K562 (cell line): ENCODE results near the gene CPED1. TPM values are rescaled to one million over a fixed set of nuclear protein-coding genes. Genes with fewer than 3 reads are reported as not detected.

Experiments used
- BMI1 ChIP-seq: fragments of 150-350 bp; IDR thresholded peaks from 2 replicates; pipeline ENCODE4 v1.6.1; 2014; ENCODE audit warnings: low read length
- ETS2 ChIP-seq: IDR thresholded peaks from 2 replicates; pipeline ENCODE4 v1.6.1; 2016; ENCODE audit warnings: borderline replicate concordance, missing genetic modification characterization, mild to moderate bottlenecking, moderate library complexity, missing compliant biosample characterization; ENCODE audit not compliant: poor library complexity, severe bottlenecking
- FOXP1 ChIP-seq: sonication (generic); formaldehyde crosslinking; IDR thresholded peaks from 2 replicates; pipeline ENCODE4 v1.8.0; 2022; ENCODE audit warnings: mild to moderate bottlenecking, missing genetic modification reagents
- HDAC6 ChIP-seq: IDR thresholded peaks from 2 replicates; pipeline ENCODE4 v1.6.1; 2012; ENCODE audit warnings: low read depth, mild to moderate bottlenecking, control low read depth, inconsistent platforms, low read length, moderate library complexity
- HNRNPLL ChIP-seq: fragments of 200-400 bp; formaldehyde crosslinking; IDR thresholded peaks from 2 replicates; pipeline ENCODE4 v1.6.1; 2017; ENCODE audit warnings: low read length, low read depth, mild to moderate bottlenecking; ENCODE audit not compliant: poor library complexity, severe bottlenecking
- JUNB ChIP-seq: fragments of 450-650 bp; formaldehyde crosslinking; conservative IDR thresholded peaks from 2 replicates; pipeline ENCODE4 v1.4.0; 2020; ENCODE audit warnings: mild to moderate bottlenecking
- KHSRP ChIP-seq: fragments of 450-650 bp; IDR thresholded peaks from 2 replicates; pipeline ENCODE4 v1.6.1; 2017
- MECOM ChIP-seq: fragments of 250-450 bp; sonication (Bioruptor Pico); IDR thresholded peaks from 2 replicates; pipeline ENCODE4 v1.8.0; 2022; ENCODE audit warnings: inconsistent platforms
- NCOR1 ChIP-seq: fragments of 450-650 bp; IDR thresholded peaks from 2 replicates; pipeline ENCODE4 v1.6.1; 2016; ENCODE audit warnings: mild to moderate bottlenecking, moderate library complexity
- NEUROD1 ChIP-seq: fragments of 150-350 bp; IDR thresholded peaks from 2 replicates; pipeline ENCODE4 v1.6.1; 2014; ENCODE audit warnings: borderline replicate concordance, low read length, low read depth; ENCODE audit not compliant: partially characterized antibody
- NFIX ChIP-seq: fragments of 250-450 bp; sonication (Bioruptor Pico); IDR thresholded peaks from 2 replicates; pipeline ENCODE4 v1.4.0; 2020; ENCODE audit warnings: low read depth, mild to moderate bottlenecking, moderate library complexity
- NR0B1 ChIP-seq: fragments of 450-650 bp; IDR thresholded peaks from one replicate; pipeline ENCODE4 v1.6.1; 2018; ENCODE audit warnings: mild to moderate bottlenecking, moderate library complexity; ENCODE audit not compliant: partially characterized antibody
- PHF21A ChIP-seq: fragments of 450-650 bp; IDR thresholded peaks from 2 replicates; pipeline ENCODE4 v1.6.1; 2017; ENCODE audit warnings: low read depth, borderline replicate concordance
- POLR2AphosphoS5 ChIP-seq: IDR thresholded peaks from 2 replicates; pipeline ENCODE4 v1.6.1; 2011; ENCODE audit warnings: mild to moderate bottlenecking, low read depth, low read length, moderate library complexity; ENCODE audit not compliant: control insufficient read depth, insufficient read depth
- PTBP1 ChIP-seq: fragments of 200-400 bp; formaldehyde crosslinking; IDR thresholded peaks from 2 replicates; pipeline ENCODE4 v1.6.1; 2017; ENCODE audit warnings: low read depth, low read length
- SIX5 ChIP-seq, 2 experiments: IDR thresholded peaks; 2 replicates each; pipeline ENCODE4 v1.6.1; 2011; ENCODE audit warnings: low read length in 2 of 2, borderline replicate concordance in 1 of 2, low read depth in 1 of 2, mild to moderate bottlenecking in 1 of 2, moderate library complexity in 1 of 2; ENCODE audit not compliant: insufficient read depth in 1 of 2
- SMAD3 ChIP-seq: fragments of 450-650 bp; formaldehyde crosslinking; conservative IDR thresholded peaks from 2 replicates; pipeline ENCODE4 v1.4.0; 2020; ENCODE audit warnings: mild to moderate bottlenecking
- SRSF3 ChIP-seq: fragments of 200-400 bp; formaldehyde crosslinking; IDR thresholded peaks from 2 replicates; pipeline ENCODE4 v1.6.1; 2016; ENCODE audit warnings: mild to moderate bottlenecking, low read length, moderate library complexity; ENCODE audit not compliant: insufficient read depth
- SRSF9 ChIP-seq: fragments of 200-400 bp; formaldehyde crosslinking; IDR thresholded peaks from 2 replicates; pipeline ENCODE4 v1.6.1; 2017; ENCODE audit warnings: low read depth, low read length, borderline replicate concordance
- THRAP3 ChIP-seq: fragments of 450-650 bp; IDR thresholded peaks from 2 replicates; pipeline ENCODE4 v1.6.1; 2016; ENCODE audit warnings: mild to moderate bottlenecking, inconsistent platforms, borderline replicate concordance
- ZBTB5 ChIP-seq: fragments of 450-650 bp; IDR thresholded peaks from 2 replicates; pipeline ENCODE4 v1.6.1; 2017; ENCODE audit warnings: antibody characterized with exemption
- ZBTB9 ChIP-seq: fragments of 450-650 bp; formaldehyde crosslinking; IDR thresholded peaks from 2 replicates; pipeline ENCODE4 v1.4.0; 2020; ENCODE audit warnings: mild to moderate bottlenecking, moderate library complexity
- ZNF134 ChIP-seq: fragments of 250-450 bp; sonication (Bioruptor Pico); conservative IDR thresholded peaks from 2 replicates; pipeline ENCODE4 v1.4.0; 2020
- ZNF197 ChIP-seq: fragments of 200-800 bp; sonication (Bioruptor generic); IDR thresholded peaks from 2 replicates; pipeline ENCODE4 v1.6.1; 2016; ENCODE audit warnings: low read depth, missing genetic modification characterization, missing compliant biosample characterization
- ZNF212 ChIP-seq: fragments of 450-650 bp; formaldehyde crosslinking; IDR thresholded peaks from 2 replicates; pipeline ENCODE4 v1.4.0; 2020; ENCODE audit warnings: mild to moderate bottlenecking
- ZNF695 ChIP-seq: fragments of 450-650 bp; formaldehyde crosslinking; IDR thresholded peaks from 2 replicates; pipeline ENCODE4 v1.4.0; 2020; ENCODE audit warnings: mild to moderate bottlenecking, moderate library complexity
- polyA plus RNA-seq, 8 experiments: library from polyadenylated mRNA; depleted of rRNA in 4 of 8; stranded (reverse) in 5 of 8; unstranded in 3 of 8; fragments of >200 nt; fragmentation: Nextera tagmentation in 2 of 8; fragmentation: Illumina TruSeq in 1 of 8; extraction: Ambion mirVana in 2 of 8; extraction: Trizol in 1 of 8; gene quantifications; 2 replicates each; pipeline versions ENCODE4 v1.2.1 to v1.2.3, GENCODE V29; 2011 to 2014; ENCODE audit warnings: inconsistent platforms in 1 of 8, missing spikeins in 1 of 8
- total RNA-seq, 7 experiments: library from RNA; depleted of rRNA in 6 of 7; stranded (reverse); fragments of >200 nt in 6 of 7; fragmentation: Illumina TruSeq in 2 of 7; extraction: Trizol in 2 of 7; gene quantifications; 2 replicates each; pipeline versions ENCODE4 v1.2.1 to v1.2.3, GENCODE V29; 2011 to 2021; ENCODE audit warnings: low replicate concordance in 1 of 7

Gene CPED1
- total and polyA plus RNA-seq, 9 of the 15 experiments (the other 6 are each of a cell fraction or from before 2014, with no cell fraction given), result 195 to 393 (median 290) TPM

- TF ChIP-seq SIX5 (IDR thresholded peaks at IDR 0.05; ENCODE audit: borderline replicate concordance in 1 of 2, insufficient read depth in 1 of 2, low read depth in 1 of 2, low read length in 2 of 2) (no peak), SMAD3 (peak; percentile 63; the same call in 1 of the 2 replicates), ETS2 (tag) (no peak), NFIX (CRISPR knock-in tag) (no peak), PTBP1 (no peak), THRAP3 (peak; percentile 83; the same call in 1 of the 2 replicates), ZBTB9 (CRISPR knock-in tag) (no peak), SRSF3 (no peak), ZNF212 (CRISPR knock-in tag) (no peak), BMI1 (no peak), NR0B1 (no peak), PHF21A (no peak), ZNF695 (CRISPR knock-in tag) (no peak), ZNF134 (CRISPR knock-in tag) (no peak), KHSRP (no peak), NEUROD1 (no peak), NCOR1 (no peak), JUNB (no peak), HNRNPLL (no peak), POLR2AphosphoS5 (no peak), HDAC6 (no peak), ZNF197 (CRISPR knock-in tag) (0 out of 2 replicates have a peak, but pooled peaks have one; percentile 16), ZBTB5 (no peak), FOXP1 (CRISPR knock-in tag) (no peak), SRSF9 (no peak), MECOM (CRISPR knock-in tag) (no peak)
Observed at GRCh38 chr7:121037957-121038716, 49.6 kb downstream of the CPED1 start (continued).
